GM18867 (cell line): ENCODE measurements around the gene LMO4.
A peak's percentile ranks its signal among the peaks of the same experiment; 100 is the strongest.

ENCODE experiments used
- ATAC-seq: cut with Tn5 transposase; IDR thresholded peaks from one replicate; pipeline ENCODE4 v1.9.1; 2021; ENCODE audit warnings: mild to moderate bottlenecking, moderate library complexity; ENCODE audit not compliant: unreplicated experiment

LMO4 gene

GRCh38 chr1:87356591-87356990 is 27.9 kb downstream of the LMO4 start:
- no peak for ATAC-seq

DNA sequence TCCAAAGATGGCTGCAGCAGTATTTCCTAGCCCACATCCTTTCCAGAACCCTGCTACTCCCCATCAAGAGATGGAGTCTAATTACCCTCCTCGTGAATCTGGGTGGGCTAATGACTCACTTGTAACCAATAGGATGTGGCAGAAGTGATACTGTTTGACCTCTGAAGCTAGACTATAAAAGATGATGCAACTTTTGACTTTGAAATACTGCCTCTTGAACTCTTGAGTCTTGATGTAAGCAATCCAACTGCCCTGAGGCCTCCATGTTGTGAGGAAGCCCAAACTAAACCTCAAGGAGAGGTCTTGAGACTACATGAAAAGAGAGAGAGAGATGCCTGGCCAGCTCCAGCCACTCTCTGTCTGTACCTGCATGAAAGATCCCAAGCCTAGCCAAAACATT is 29.5 kb downstream of the LMO4 start:
- ATAC-seq: no peak

GRCh38 chr1:87359586-87359985 is 30.9 kb downstream of the LMO4 start:
- no peak for ATAC-seq

DNA sequence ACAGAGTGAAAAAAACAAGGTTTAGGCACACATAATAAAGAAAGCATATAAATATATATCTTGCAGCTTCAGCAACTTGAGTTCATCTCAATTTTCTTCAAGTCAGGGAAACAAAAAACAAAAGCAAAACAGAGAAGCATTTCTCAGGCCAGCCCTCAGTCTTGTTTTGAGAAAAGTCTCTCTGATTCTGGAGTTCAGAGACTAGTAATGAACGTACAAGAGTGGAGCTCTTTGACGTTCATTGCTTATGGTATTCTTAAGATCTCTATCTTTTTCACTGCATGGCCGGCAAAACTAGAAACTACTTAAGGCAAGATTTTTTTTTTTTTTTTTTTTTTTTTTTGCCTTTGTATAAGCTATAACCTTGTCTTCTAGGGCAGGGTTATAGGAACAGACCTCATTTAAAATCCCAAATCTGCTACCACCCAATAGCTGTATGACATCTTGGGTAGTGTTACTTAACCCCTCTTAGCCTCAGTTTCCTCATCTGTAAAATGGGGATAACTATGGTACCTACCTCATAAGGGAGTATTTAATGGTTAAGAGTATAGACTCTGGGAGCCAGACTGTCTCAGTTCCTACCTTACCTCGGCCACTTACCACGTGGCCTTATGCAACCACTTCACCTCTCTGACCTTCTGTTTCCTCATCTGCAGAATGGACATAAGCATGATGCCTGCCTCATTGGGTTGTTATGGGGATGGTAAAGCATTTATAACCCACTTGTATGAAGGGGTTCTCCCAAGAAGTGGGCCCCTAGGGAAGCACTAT is 33.6 kb downstream of the LMO4 start:
- ATAC-seq: no peak

- ATAC-seq: no peak
Measured at GRCh38 chr1:87362834-87363426, 34.2 kb downstream of the LMO4 start.

DNA sequence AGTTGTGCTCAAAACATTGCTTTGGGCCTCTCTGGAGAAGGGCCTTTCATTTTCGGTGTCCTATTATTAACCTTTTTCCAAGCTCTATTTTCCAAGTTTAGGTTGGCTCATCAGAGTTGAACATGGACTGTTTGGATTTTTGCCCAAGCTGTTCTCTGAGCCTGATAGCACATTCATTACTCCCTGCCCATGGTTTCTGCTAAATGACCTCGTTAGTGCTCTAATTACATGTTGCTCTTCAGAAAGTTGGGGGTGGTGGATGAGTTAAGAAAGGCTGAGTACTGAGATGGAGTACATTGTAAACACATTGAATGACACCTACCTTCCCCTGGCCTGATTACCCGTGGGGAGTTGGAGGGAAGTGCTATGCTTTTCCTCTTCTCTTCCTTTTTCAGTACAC is 38.9 kb downstream of the LMO4 start:
- ATAC-seq: no peak

DNA sequence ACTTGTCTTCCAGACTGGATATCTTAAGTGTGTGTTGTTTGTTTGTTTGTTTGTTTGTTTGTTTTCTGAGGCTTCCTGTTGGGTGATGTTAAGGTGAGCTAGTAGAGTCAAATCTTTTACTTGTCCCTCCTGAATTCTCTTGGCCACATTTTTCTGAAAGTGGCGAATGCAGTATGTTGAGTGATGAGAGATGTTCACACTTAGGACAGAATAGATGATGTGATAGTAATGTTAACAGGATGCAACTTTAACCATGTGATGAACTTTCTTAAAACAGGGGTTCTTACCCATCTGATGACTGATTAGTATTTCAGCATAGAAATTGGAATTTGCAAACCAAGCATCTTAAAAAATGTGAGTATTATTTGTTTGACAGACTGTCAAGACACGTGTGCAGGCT is 40.2 kb downstream of the LMO4 start:
- no peak for ATAC-seq

- no peak for ATAC-seq
Measured at GRCh38 chr1:87369736-87370478, 41.2 kb downstream of the LMO4 start.

DNA sequence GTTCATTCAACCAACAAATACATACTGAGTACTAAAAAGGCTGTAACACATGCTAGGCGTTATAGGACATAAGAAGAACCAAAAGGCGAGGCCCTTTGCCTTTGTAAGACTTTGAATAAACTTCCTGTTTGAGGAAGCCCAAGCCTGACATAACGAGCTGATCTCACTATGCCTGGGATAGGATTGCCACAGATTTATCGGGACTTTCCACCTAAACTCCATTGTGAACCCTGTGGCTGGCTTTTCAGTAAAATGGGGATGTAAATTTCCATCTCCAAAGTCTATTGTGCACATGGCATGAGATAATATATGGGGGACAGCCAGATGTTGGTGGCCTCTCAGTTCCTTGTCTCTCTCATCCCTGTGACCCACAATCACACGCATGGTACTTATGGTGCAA is 41.9 kb downstream of the LMO4 start:
- no peak for ATAC-seq

DNA sequence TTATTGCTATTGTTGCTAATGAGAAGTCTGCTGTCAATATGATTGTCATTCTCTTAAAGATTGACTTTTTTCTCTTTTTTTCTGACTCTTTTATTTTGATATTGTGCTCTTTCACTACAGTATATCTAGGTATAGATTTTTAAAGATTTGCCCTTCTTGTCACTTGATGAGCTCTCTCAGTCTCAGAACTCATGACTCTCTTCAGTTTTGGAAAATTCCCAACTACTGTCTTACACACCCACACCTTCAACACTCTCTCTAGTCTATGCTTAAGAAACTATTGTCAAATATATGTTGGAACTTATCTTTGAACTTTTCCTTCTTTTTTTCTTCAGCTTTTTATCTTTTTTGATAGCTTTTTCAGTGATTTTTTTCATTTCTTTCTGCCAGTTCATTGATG is 50.6 kb downstream of the LMO4 start:
- ATAC-seq: no peak

DNA sequence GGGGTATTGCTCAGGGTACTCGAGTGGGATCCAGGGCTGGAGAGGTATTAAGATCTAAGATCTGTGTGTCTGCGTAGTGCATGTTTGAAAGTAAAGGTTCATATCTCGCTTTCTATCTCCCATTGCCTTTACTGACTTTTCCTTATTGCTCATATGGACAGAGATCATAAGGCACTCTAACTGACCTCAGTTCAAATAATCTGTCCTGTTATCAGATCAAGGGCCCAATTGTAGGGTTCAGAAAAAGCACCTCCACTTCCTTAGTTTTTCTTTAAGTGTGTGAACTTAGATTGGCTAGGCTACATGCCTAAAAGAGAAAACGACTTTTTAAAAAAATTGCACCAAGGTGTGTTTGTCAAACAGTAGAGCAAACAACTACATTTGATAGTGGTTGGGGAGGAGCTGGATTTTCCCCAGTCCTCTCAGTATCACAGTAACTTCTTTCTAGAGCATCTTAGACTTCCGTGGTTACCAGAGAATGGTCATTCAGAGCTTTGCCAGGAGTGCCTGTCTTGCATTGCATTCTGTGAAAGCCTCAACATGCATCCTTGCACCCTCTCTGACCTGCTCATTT is 57.6 kb downstream of the LMO4 start:
- ATAC-seq: no peak

DNA sequence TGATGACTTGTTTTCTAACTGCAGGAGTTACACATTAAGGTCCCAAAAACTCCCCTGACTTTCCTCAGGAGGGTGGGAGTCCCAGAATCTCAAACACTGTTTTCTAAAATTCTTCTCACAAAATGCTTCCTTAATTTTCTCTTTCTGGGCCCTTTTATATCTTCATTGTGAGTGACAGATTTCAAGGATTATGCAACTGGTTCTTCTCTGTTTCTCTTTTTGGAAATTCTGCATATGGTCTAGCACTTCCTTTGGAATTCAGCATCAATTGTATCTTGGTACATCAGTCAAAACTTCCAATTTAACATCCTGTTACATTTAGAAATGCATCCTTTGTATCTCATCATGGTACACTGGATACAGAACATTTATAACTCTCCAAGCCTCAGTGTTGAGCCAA is 59.7 kb downstream of the LMO4 start:
- no peak for ATAC-seq

- ATAC-seq: no peak
Measured at GRCh38 chr1:87389011-87389410, 60.3 kb downstream of the LMO4 start.

DNA sequence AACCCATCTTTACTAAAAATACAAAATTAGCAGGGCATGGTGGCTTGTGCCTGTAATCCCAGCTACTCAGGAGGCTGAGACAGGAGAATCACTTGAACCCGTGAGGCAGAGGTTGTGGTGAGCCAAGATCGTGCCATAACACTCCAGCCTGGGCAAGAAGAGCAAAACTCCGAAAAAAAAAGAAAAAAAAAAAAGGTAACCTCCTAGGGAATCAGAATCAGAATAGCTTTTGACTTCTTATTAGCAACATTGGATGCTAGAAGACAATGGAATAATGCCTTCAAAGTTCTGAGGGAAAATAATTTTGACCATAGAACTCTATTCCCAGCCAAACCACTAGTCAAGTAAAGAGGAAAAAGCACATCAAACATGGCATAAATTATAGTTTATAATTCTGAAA is 60.9 kb downstream of the LMO4 start:
- no peak for ATAC-seq

- no peak for ATAC-seq
Measured at GRCh38 chr1:87392248-87393192, 63.8 kb downstream of the LMO4 start.

GRCh38 chr1:87393445-87394085 is 64.9 kb downstream of the LMO4 start:
- peak; percentile 76 for ATAC-seq

DNA sequence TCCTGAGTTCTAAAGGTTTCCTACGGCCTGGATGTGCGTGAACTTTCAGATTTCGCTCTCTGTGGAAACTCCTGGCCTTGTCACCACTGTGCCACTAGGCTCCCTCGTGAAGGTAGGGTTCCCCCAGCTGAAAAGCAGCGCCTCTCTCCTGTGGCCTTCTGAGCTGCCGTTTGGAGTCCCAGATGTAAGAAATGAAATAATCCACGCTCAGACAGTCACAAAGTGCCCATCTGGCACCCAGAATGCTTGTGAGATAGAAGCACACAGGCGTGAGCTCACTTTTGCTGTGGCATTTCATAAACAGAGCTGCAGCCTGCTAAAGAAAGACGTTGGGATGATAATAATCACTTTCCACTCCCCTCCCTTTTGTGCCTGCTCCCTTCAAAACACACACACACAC is 65.8 kb downstream of the LMO4 start:
- ATAC-seq: no peak

GRCh38 chr1:87394982-87395381 is 66.3 kb downstream of the LMO4 start:
- ATAC-seq: no peak
